Islet precursor cell (in vitro differentiated cells): ENCODE data around the gene COPZ2.
"Not testable (repeated sequence)": the region's sequence is repeated elsewhere in the genome, so short reads cannot be mapped to it uniquely, and the experiment has no call there.

Source experiments
- DNase-seq: peaks from one replicate; pipeline ENCODE4 v3.0.0-alpha.2; 2018

COPZ2 gene

GRCh38 chr17:48037036-48037837, at the start of gene COPZ2:
TSS of gene COPZ2 (minus strand) at chr17:48037797. CDS start at chr17:48037777, 20 bp downstream.
- DNase-seq: peak; percentile 75

- no peak for DNase-seq
These were observed 47.3 kb upstream of the COPZ2 start for GRCh38 chr17:48084932-48085331.

- no peak for DNase-seq
These were observed 44.3 kb upstream of the COPZ2 start for GRCh38 chr17:48081858-48082257.

- DNase-seq: not testable (repeated sequence)
These were observed 39.6 kb upstream of the COPZ2 start for GRCh38 chr17:48077152-48077551.

DNA sequence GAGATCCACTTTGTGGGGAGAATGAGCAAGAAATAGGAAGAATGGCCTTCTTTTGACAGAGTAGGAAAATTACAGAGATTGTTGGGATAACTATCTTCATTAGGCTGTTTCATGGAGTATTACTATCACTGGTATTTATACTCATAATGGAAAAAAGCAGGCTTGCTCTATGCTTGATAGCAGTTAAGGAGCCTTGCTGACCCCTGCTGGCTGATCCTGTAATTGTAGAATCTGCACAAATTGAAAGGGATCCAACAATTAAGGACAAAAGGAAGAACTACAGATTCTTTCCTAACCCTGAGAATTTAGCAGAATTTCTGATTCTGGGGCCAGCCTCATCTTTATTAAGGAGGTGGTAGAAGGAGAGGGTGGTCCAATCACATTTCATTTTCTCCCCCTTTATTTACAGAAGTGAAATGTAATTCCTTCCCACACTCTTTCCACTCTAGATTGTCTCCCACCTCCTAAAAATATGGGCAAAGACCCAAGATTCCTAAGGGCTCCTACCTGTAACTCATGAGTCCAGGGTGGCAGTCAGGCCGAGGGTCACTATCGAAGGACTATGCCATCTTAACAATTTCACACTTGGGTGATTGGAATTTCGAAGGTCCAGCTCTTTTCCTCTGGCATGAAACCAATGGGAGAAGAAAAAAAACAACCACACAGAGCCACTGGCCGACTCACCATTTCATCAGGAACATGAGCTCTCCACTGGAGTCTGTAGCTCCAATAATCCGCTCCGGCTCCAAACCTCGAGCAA, 36.9 kb upstream of the COPZ2 start:
- peak; percentile 79 for DNase-seq

GRCh38 chr17:48073566-48074094, 36.0 kb upstream of the COPZ2 start:
- not testable (repeated sequence) for DNase-seq

DNA sequence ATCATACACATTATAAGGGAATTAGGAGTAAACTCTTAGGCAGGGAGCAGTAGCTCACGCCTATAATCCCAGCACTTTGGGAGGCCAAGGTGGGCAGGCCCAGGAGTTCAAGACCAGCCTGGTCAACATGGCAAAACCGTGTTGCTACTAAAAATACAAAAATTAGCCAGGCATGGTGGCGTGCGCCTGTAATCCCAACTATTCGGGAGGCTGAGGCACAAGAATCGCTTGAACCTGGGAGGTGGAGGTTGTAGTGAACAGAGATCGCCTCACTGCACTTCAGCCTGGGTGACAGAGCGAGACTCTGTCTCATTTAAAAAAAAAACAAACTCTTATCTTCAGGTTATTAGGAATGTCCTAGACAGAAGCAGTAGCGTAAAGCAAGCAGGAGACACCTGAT, 35.2 kb upstream of the COPZ2 start:
- DNase-seq: not testable (repeated sequence)

- no peak for DNase-seq
These were observed 34.1 kb upstream of the COPZ2 start for GRCh38 chr17:48071654-48072053.

GRCh38 chr17:48070195-48070594, 32.6 kb upstream of the COPZ2 start:
- no peak for DNase-seq

DNA sequence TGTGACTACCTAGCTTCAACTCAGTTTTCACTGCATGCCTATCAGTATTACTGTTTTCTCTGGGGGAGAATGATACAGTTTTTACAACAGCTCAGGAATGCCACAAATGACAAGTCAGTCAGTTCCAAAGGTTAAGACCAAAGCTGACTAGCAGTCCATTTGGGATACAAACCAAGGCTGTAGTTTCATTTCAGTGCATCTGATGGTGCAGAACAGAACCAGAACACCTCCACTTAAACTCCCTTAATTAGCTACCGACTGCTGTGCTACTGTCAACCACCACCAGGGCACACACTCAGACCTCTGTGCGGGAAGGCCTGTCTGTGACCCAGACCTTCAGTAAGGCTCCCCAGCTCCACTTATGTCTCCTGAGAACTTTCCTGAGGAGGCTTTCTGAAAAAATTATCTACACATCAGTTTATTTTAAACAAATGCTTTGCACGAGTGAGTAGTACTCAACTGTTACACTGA, 30.9 kb upstream of the COPZ2 start:
- peak; percentile 75 for DNase-seq

GRCh38 chr17:48067808-48068207, 30.2 kb upstream of the COPZ2 start:
- DNase-seq: not testable (repeated sequence)

DNA sequence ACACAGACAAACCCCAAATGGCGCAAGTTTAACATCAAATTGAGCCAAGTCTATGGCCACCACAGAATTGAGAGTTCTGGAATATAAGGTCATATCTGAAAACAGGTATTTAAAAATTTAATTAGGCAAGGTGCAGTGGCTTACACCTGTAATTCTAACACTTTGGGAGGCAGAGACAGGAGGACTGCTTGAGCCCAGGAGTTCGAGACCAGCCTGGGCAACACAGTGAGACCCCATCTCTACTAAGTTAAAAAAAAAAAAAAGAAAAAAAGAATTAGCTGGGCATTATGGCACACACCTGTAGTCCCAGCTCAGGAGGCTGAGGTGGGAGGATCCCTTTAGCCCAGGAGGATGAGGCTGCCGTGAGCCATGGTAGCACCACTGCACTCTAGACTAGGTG, 29.6 kb upstream of the COPZ2 start:
- no peak for DNase-seq

DNA sequence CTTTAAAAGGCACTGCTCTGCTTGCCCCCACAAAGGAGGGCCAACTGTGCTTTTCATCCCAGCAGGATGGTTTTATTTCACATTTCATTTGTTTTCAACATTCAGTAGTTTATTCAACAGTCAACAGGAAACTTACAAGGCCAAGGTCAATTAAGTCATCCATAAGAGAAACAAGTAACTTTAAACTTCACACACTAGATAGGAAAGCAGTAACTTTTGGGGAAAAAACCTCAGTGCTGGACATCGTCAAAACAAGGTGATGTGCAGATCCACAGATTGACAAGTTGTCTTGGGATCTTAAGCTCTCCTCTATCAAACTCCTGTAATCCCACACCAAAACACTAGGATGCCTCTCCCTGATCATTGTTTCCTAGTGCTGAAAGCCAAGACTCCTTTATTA, 29.1 kb upstream of the COPZ2 start:
- DNase-seq: no peak

- no peak for DNase-seq
These were observed 28.6 kb upstream of the COPZ2 start for GRCh38 chr17:48066192-48066591.

GRCh38 chr17:48064638-48065037, 27.0 kb upstream of the COPZ2 start:
- DNase-seq: no peak

DNA sequence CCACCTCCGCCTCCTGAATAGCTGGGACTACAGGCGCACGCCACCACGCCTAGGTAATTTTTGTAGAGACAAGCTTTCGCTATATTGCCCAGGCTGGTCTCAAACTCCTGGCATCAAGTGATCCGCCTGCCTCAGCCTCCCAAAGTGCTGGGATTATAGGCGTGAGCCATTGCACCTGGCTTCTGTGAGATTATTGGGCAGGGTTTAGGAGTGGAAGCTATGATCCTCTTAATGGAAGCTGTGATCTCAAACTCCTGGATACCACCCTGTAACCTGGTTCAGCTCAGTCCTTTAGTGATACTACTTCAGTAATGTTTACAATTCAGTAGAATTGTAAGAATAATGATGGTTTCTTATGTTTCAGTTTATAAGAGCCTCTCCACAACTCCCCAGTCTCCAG, 24.7 kb upstream of the COPZ2 start:
- DNase-seq: no peak

DNA sequence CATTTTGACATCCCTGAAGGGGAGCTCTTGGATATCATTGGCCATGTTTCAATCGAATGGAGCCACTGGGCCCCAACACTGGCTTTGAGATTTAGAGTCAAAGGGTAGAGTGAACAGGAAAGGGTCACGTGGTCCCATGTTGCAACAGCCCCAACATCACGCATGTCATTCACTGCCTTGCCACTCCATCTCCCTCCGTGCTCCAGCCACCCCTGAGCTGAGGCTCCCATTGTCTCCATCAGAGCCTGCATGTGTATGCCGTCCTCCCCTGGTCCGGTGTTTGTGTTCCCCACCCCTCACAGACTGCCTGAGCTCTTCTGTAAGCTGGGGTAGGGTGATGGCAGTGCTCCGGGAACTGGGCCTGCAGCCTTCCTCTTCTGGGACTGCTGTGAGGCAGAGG, 22.7 kb upstream of the COPZ2 start:
- DNase-seq: no peak

GRCh38 chr17:48059125-48059668, 21.6 kb upstream of the COPZ2 start:
- no peak for DNase-seq

GRCh38 chr17:48058393-48059124, 21.0 kb upstream of the COPZ2 start:
- no peak for DNase-seq

GRCh38 chr17:48057626-48058025, 20.0 kb upstream of the COPZ2 start:
- DNase-seq: no peak

GRCh38 chr17:48056879-48057278, 19.3 kb upstream of the COPZ2 start:
- no peak for DNase-seq

DNA sequence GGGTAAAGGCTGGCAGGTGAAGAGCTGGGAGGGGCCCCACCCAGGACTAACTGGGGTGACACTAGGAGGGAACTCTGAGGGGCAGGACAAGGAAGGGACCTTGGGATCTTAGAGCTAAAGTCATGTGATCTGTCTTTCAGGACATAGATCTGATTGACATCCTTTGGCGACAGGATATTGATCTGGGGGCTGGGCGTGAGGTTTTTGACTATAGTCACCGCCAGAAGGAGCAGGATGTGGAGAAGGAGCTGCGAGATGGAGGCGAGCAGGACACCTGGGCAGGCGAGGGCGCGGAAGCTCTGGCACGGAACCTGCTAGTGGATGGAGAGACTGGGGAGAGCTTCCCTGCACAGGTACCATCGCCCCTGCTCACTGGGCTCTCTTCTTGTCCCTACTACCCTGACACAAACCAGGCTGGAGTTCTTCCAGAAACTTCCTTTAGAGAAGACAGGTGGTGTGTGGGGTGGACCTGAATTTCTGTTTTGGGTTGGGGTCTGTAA, 18.7 kb upstream of the COPZ2 start:
- no peak for DNase-seq
